HUES64 (cell line): ENCODE data around the gene RASA2. TPM values are rescaled to one million over a fixed set of nuclear protein-coding genes. Genes with fewer than 3 reads are reported as not detected.

Experiments
- H3K27ac ChIP-seq: 2 replicates; pipeline ENCODE4 v1.7.0; 2013; ENCODE audit warnings: low read depth, low read length, inconsistent platforms
- H3K27me3 ChIP-seq: 2 replicates; pipeline ENCODE4 v1.6.1; 2013; ENCODE audit warnings: mild to moderate bottlenecking, low read length; ENCODE audit not compliant: insufficient read depth
- H3K36me3 ChIP-seq: 2 replicates; pipeline ENCODE4 v1.6.1; 2013; ENCODE audit warnings: mild to moderate bottlenecking, low read length; ENCODE audit not compliant: insufficient read depth
- H3K4me1 ChIP-seq: 2 replicates; pipeline ENCODE4 v1.6.1; 2013; ENCODE audit warnings: mild to moderate bottlenecking, low read length, moderate library complexity; ENCODE audit not compliant: insufficient read depth
- H3K4me3 ChIP-seq: 2 replicates; pipeline ENCODE4 v1.5.1; 2013; ENCODE audit warnings: mild to moderate bottlenecking, low read length, moderate library complexity
- H3K9ac ChIP-seq: 2 replicates; pipeline ENCODE4 v1.6.1; 2013; ENCODE audit warnings: mild to moderate bottlenecking, low read depth, low read length
- H3K9me3 ChIP-seq: 2 replicates; pipeline ENCODE4 v1.6.1; 2013; ENCODE audit warnings: low read depth, low read length; ENCODE audit not compliant: insufficient read depth
- WGBS: fragments of 150-250, 120-280 bp; methylation state at CpG from one replicate; pipeline ENCODE4 v1.1.7; 2013; ENCODE audit warnings: missing lambda C conversion rate; 5-methylcytosine and 5-hydroxymethylcytosine counted together
- polyA plus RNA-seq, 2 experiments: library from polyadenylated mRNA; stranded (reverse); fragments of 50-300 nt; gene quantifications; one replicate each; pipeline ENCODE4 v1.2.3, GENCODE V29; 2013

The RASA2 gene
- 10.2 TPM for polyA plus RNA-seq (2013, experiment 1 of 2)
- polyA plus RNA-seq (2013, experiment 2 of 2), result 13.5 TPM

- H3K27me3 ChIP-seq, result no peaks in the 10 kb centered on the region
- H3K9me3 ChIP-seq, result no peaks in the 10 kb centered on the region
- H3K4me3 ChIP-seq, result peak within 1 kb of the TSS; percentile 68
- H3K36me3 ChIP-seq, result no peaks in the 10 kb centered on the region
- H3K4me1 ChIP-seq, result peaks cover 40% of the 10 kb centered on the region
- H3K9ac ChIP-seq, result peak within 1 kb of the TSS; percentile 91
- H3K27ac ChIP-seq, result peak within 1 kb of the TSS; percentile 97; the same call in 1 of the 2 replicates
- WGBS, result under 1% methylated on average over 94 of the region's 96 CpGs
These were observed at the start of gene RASA2 for GRCh38 chr3:141486746-141487520. TSS of gene RASA2 (plus strand) at chr3:141487027. CDS start at chr3:141487084, 57 bp downstream.

GRCh38 chr3:141439589-141439988 lies 47.2 kb upstream of the RASA2 start:
- H3K4me3 ChIP-seq, result no peak overlapping the region
- no peaks in the 10 kb centered on the region for H3K9me3 ChIP-seq
- peaks cover 4% of the 10 kb centered on the region for H3K4me1 ChIP-seq
- H3K36me3 ChIP-seq, result peaks cover 21% of the 10 kb centered on the region
- no peaks in the 10 kb centered on the region for H3K27me3 ChIP-seq
- H3K9ac ChIP-seq, result no peak overlapping the region
- WGBS, result 91% methylated on average over 3 of the region's 3 CpGs
- H3K27ac ChIP-seq, result no peak overlapping the region

- Histone ChIP-seq H3K4me3 (no peak overlapping the region), H3K27ac (no peak overlapping the region), H3K4me1 (peaks cover 4% of the 10 kb centered on the region), H3K27me3 (no peaks in the 10 kb centered on the region), H3K36me3 (peaks cover 21% of the 10 kb centered on the region), H3K9ac (no peak overlapping the region), H3K9me3 (no peaks in the 10 kb centered on the region)
- 97% methylated on average over 2 of the region's 3 CpGs for WGBS
These were observed 45.9 kb upstream of the RASA2 start for GRCh38 chr3:141440942-141441341.

GRCh38 chr3:141441381-141442364 lies 45.2 kb upstream of the RASA2 start:
- Histone ChIP-seq H3K27me3 (no peaks in the 10 kb centered on the region), H3K27ac (no peak overlapping the region)
- 78% methylated on average over 10 of the region's 10 CpGs for WGBS

GRCh38 chr3:141442446-141442845 lies 44.4 kb upstream of the RASA2 start:
- peaks cover 21% of the 10 kb centered on the region for H3K36me3 ChIP-seq
- H3K4me1 ChIP-seq, result peaks cover 4% of the 10 kb centered on the region
- H3K4me3 ChIP-seq, result no peak overlapping the region

More at GRCh38 chr3:141441381-141442364, 45.2 kb upstream of the RASA2 start:
- Histone ChIP-seq H3K4me3 (no peak overlapping the region), H3K4me1 (peaks cover 4% of the 10 kb centered on the region), H3K9me3 (no peaks in the 10 kb centered on the region), H3K36me3 (peaks cover 21% of the 10 kb centered on the region), H3K9ac (no peak overlapping the region)

GRCh38 chr3:141442914-141443313 lies 43.9 kb upstream of the RASA2 start:
- H3K36me3 ChIP-seq, result peaks cover 21% of the 10 kb centered on the region
- WGBS, result 95% methylated on average over 15 of the region's 15 CpGs
- peaks cover 4% of the 10 kb centered on the region for H3K4me1 ChIP-seq
- no peaks in the 10 kb centered on the region for H3K9me3 ChIP-seq
- no peak overlapping the region for H3K9ac ChIP-seq
- H3K27ac ChIP-seq, result no peak overlapping the region
- H3K27me3 ChIP-seq, result no peaks in the 10 kb centered on the region
- no peak overlapping the region for H3K4me3 ChIP-seq

More at GRCh38 chr3:141442446-141442845, 44.4 kb upstream of the RASA2 start:
- 97% methylated on average over 10 of the region's 10 CpGs for WGBS
- H3K9me3 ChIP-seq, result no peaks in the 10 kb centered on the region
- H3K27ac ChIP-seq, result no peak overlapping the region
- no peaks in the 10 kb centered on the region for H3K27me3 ChIP-seq
- H3K9ac ChIP-seq, result no peak overlapping the region

GRCh38 chr3:141444586-141445285 lies 42.1 kb upstream of the RASA2 start:
- Histone ChIP-seq H3K36me3 (peaks cover 21% of the 10 kb centered on the region), H3K27ac (no peak overlapping the region), H3K4me3 (no peak overlapping the region), H3K9ac (no peak overlapping the region), H3K27me3 (no peaks in the 10 kb centered on the region), H3K4me1 (peaks cover 4% of the 10 kb centered on the region), H3K9me3 (no peaks in the 10 kb centered on the region)
- WGBS, result 92% methylated on average over 14 of the region's 14 CpGs

GRCh38 chr3:141445990-141446389 lies 40.8 kb upstream of the RASA2 start:
- no peak overlapping the region for H3K27ac ChIP-seq
- peaks cover 21% of the 10 kb centered on the region for H3K36me3 ChIP-seq
- no peaks in the 10 kb centered on the region for H3K9me3 ChIP-seq
- H3K27me3 ChIP-seq, result no peaks in the 10 kb centered on the region
- 100% methylated on average over 1 of the region's 1 CpG for WGBS
- peaks cover 3% of the 10 kb centered on the region for H3K4me1 ChIP-seq
- H3K9ac ChIP-seq, result no peak overlapping the region
- no peak overlapping the region for H3K4me3 ChIP-seq

GRCh38 chr3:141446737-141447136 lies 40.1 kb upstream of the RASA2 start:
- Histone ChIP-seq H3K9me3 (no peaks in the 10 kb centered on the region), H3K4me1 (no peaks in the 10 kb centered on the region), H3K4me3 (no peak overlapping the region), H3K27ac (no peak overlapping the region), H3K27me3 (no peaks in the 10 kb centered on the region), H3K36me3 (peaks cover 21% of the 10 kb centered on the region), H3K9ac (no peak overlapping the region)

GRCh38 chr3:141447383-141447782 lies 39.4 kb upstream of the RASA2 start:
- no peaks in the 10 kb centered on the region for H3K27me3 ChIP-seq
- H3K4me3 ChIP-seq, result no peak overlapping the region
- H3K36me3 ChIP-seq, result peaks cover 21% of the 10 kb centered on the region
- no peak overlapping the region for H3K9ac ChIP-seq
- H3K4me1 ChIP-seq, result no peaks in the 10 kb centered on the region
- no peak overlapping the region for H3K27ac ChIP-seq
- no peaks in the 10 kb centered on the region for H3K9me3 ChIP-seq
- 95% methylated on average over 6 of the region's 6 CpGs for WGBS
